IMR-90 (cell line): ENCODE results near the gene COL4A2. TPM values are rescaled to one million over a fixed set of nuclear protein-coding genes. Genes with fewer than 3 reads are reported as not detected.

Experiments used
- ATAC-seq: fragments of 200-7000 bp; cut with Tn5 transposase; 2 replicates; pipeline ENCODE4 v1.9.1; 2020; ENCODE audit warnings: low read depth, mild to moderate bottlenecking, moderate library complexity
- BruUV-seq: library from RNA; stranded (reverse); fragments of 400-500 nt; replicated peaks from 2 replicates; lab custom pipeline; 2021; lab: Mats Ljungman, UMichigan
- CTCF ChIA-PET: fragments of 300-600 bp; formaldehyde crosslinking; extraction: SDS; loops from one replicate; lab custom pipeline; 2021; ENCODE audit warnings: antibody characterized with exemption; lab: Yijun Ruan, JAX
- POLR2A ChIA-PET: fragments of 300-600 bp; sonication (Branson Sonifier 250); formaldehyde crosslinking; loops from one replicate; lab custom pipeline; 2022; ENCODE audit warnings: antibody characterized with exemption; ENCODE audit not compliant: unreplicated experiment; lab: Charles Lee
- DNase-seq: peaks from one replicate; pipeline ENCODE4 v3.0.0; 2013
- H2AFZ ChIP-seq: replicated peaks from 2 replicates; pipeline ENCODE3; 2013; ENCODE audit warnings: low read length, mild to moderate bottlenecking; ENCODE audit not compliant: poor library complexity
- H2AK5ac ChIP-seq: 2 replicates; pipeline ENCODE4 v1.6.1; 2013; ENCODE audit warnings: low read depth, low read length, inconsistent platforms
- H2AK9ac ChIP-seq: replicated peaks from 2 replicates; pipeline ENCODE3; 2013; ENCODE audit warnings: mild to moderate bottlenecking, low read depth, low read length, moderate library complexity; ENCODE audit not compliant: poor library complexity
- H2BK120ac ChIP-seq: 2 replicates; pipeline ENCODE4 v1.6.1; 2013; ENCODE audit warnings: low read depth, low read length, inconsistent platforms
- H2BK15ac ChIP-seq: 3 replicates; pipeline ENCODE4 v1.6.1; 2013; ENCODE audit warnings: low read depth, low read length, inconsistent platforms
- H2BK20ac ChIP-seq: 2 replicates; pipeline ENCODE4 v1.6.1; 2013; ENCODE audit warnings: low read depth, mild to moderate bottlenecking, inconsistent platforms, low read length, moderate library complexity
- H2BK5ac ChIP-seq: 2 replicates; pipeline ENCODE4 v1.6.1; 2013; ENCODE audit warnings: mild to moderate bottlenecking, low read depth, low read length, inconsistent platforms; ENCODE audit not compliant: poor library complexity, severe bottlenecking
- H3K14ac ChIP-seq: replicated peaks from 2 replicates; pipeline ENCODE4 v1.6.1; 2013; ENCODE audit warnings: low read depth, low read length, inconsistent platforms
- H3K18ac ChIP-seq: 2 replicates; pipeline ENCODE4 v1.6.1; 2013; ENCODE audit warnings: low read depth, low read length, control low read depth
- H3K23ac ChIP-seq: 2 replicates; pipeline ENCODE4 v1.6.1; 2013; ENCODE audit warnings: low read depth, low read length, inconsistent platforms
- H3K27ac ChIP-seq: 2 replicates; pipeline ENCODE4 v1.5.1; 2013; ENCODE audit warnings: mild to moderate bottlenecking, control low read depth, low read length; ENCODE audit not compliant: insufficient read depth
- H3K27me3 ChIP-seq: 2 replicates; pipeline ENCODE4 v1.6.1; 2013; ENCODE audit warnings: low read length; ENCODE audit not compliant: control insufficient read depth, insufficient read depth
- H3K36me3 ChIP-seq: 2 replicates; pipeline ENCODE4 v1.6.1; 2013; ENCODE audit warnings: low read length, mixed read lengths; ENCODE audit not compliant: control insufficient read depth, insufficient read depth
- H3K4ac ChIP-seq: 2 replicates; pipeline ENCODE4 v1.6.1; 2013; ENCODE audit warnings: low read depth, low read length, inconsistent platforms
- H3K4me1 ChIP-seq: 2 replicates; pipeline ENCODE4 v1.6.1; 2013; ENCODE audit warnings: low read length, mixed read lengths; ENCODE audit not compliant: control insufficient read depth, insufficient read depth
- H3K4me2 ChIP-seq: 2 replicates; pipeline ENCODE4 v1.6.1; 2013; ENCODE audit warnings: low read depth, mild to moderate bottlenecking, control low read depth, low read length, moderate library complexity
- H3K4me3 ChIP-seq: 2 replicates; pipeline ENCODE4 v1.5.1; 2013; ENCODE audit warnings: low read depth, mild to moderate bottlenecking, control low read depth, low read length, moderate library complexity; ENCODE audit not compliant: insufficient read depth
- H3K56ac ChIP-seq: 2 replicates; pipeline ENCODE4 v1.6.1; 2013; ENCODE audit warnings: low read length, inconsistent platforms; ENCODE audit not compliant: insufficient read depth; ENCODE audit errors: extremely low read depth
- H3K79me1 ChIP-seq, 2 experiments: 2 replicates each; pipeline ENCODE4 v1.6.1; 2013; ENCODE audit warnings: low read length in 2 of 2, inconsistent platforms in 1 of 2, low read depth in 1 of 2
- H3K9ac ChIP-seq: 2 replicates; pipeline ENCODE4 v1.6.1; 2013; ENCODE audit warnings: low read depth, low read length, control low read depth
- H3K9me1 ChIP-seq: 2 replicates; pipeline ENCODE4 v1.6.1; 2013; ENCODE audit warnings: low read length, inconsistent platforms; ENCODE audit not compliant: insufficient read depth
- H3K9me3 ChIP-seq: 2 replicates; pipeline ENCODE4 v1.6.1; 2013; ENCODE audit warnings: low read length; ENCODE audit not compliant: control insufficient read depth, insufficient read depth
- H4K20me1 ChIP-seq: 2 replicates; pipeline ENCODE4 v1.6.1; 2013; ENCODE audit warnings: low read length, inconsistent platforms; ENCODE audit not compliant: insufficient read depth
- H4K5ac ChIP-seq: 2 replicates; pipeline ENCODE4 v1.6.1; 2013; ENCODE audit warnings: mild to moderate bottlenecking, low read depth, low read length, control low read depth
- H4K8ac ChIP-seq, 2 experiments: 2 replicates each; pipeline ENCODE4 v1.6.1; 2013; ENCODE audit warnings: low read depth in 2 of 2, low read length in 2 of 2, control low read depth in 1 of 2, inconsistent platforms in 1 of 2
- H4K91ac ChIP-seq: 2 replicates; pipeline ENCODE4 v1.6.1; 2013; ENCODE audit warnings: low read depth, low read length, inconsistent platforms; ENCODE audit not compliant: insufficient read depth
- BHLHE40 ChIP-seq: fragments of 150-350 bp; IDR thresholded peaks from 2 replicates; pipeline ENCODE4 v1.6.1; 2016; ENCODE audit warnings: mild to moderate bottlenecking, low read depth, low read length
- ELK1 ChIP-seq: fragments of 150-350 bp; IDR thresholded peaks from 2 replicates; pipeline ENCODE4 v1.6.1; 2016; ENCODE audit warnings: low read depth, mild to moderate bottlenecking, low read length, moderate library complexity, borderline replicate concordance
- MAZ ChIP-seq: IDR thresholded peaks from 2 replicates; pipeline ENCODE4 v1.6.1; 2012; ENCODE audit warnings: low read depth, mild to moderate bottlenecking, low read length, improper control_type of control experiment, moderate library complexity, borderline replicate concordance
- MXI1 ChIP-seq: IDR thresholded peaks from 2 replicates; pipeline ENCODE4 v1.6.1; 2012; ENCODE audit warnings: low read depth, mild to moderate bottlenecking, low read length, moderate library complexity, borderline replicate concordance
- POLR2A ChIP-seq: IDR thresholded peaks from 2 replicates; pipeline ENCODE4 v1.6.1; 2012; ENCODE audit warnings: mild to moderate bottlenecking, low read depth, low read length
- RAD21 ChIP-seq: IDR thresholded peaks from 2 replicates; pipeline ENCODE4 v1.6.1; 2012; ENCODE audit warnings: low read length, improper control_type of control experiment
- RFX5 ChIP-seq: IDR thresholded peaks from 2 replicates; pipeline ENCODE4 v1.8.0; 2012; ENCODE audit warnings: low read depth, mild to moderate bottlenecking, low read length, moderate library complexity
- WGBS, 2 experiments: methylation state at CpG; one replicate each; pipeline versions ENCODE4 v1.1.5 to v1.1.7; 2013; ENCODE audit warnings: missing lambda C conversion rate in 2 of 2; ENCODE audit not compliant: insufficient read length in 1 of 2; ENCODE audit errors: extremely low coverage in 2 of 2; 5-methylcytosine and 5-hydroxymethylcytosine counted together
- dilution Hi-C: fragments of 300-500 bp; cut with HindIII; formaldehyde crosslinking; loops from one replicate; pipeline ENCODE4 v1.14.3; 2018; ENCODE audit warnings: low sequenced_read_pairs; ENCODE audit not compliant: unreplicated experiment
- in situ Hi-C: fragments of 300-500 bp; cut with MboI; formaldehyde crosslinking; loops from 3 replicates; pipeline ENCODE4 v1.14.3; 2019; ENCODE audit warnings: low sequenced_read_pairs, inconsistent platforms, mixed read lengths
- intact Hi-C: fragments of 100-400 bp; cut with micrococcal nuclease; formaldehyde crosslinking; loops from 2 replicates; pipeline ENCODE4 v1.10.0; 2022
- polyA plus RNA-seq, 3 experiments: library from polyadenylated mRNA; depleted of rRNA; stranded (reverse); fragments of >200 nt; gene quantifications; 2 replicates each; pipeline ENCODE4 v1.2.3, GENCODE V29; 2012; ENCODE audit warnings: low replicate concordance in 1 of 3
- total RNA-seq: library from RNA; depleted of rRNA; stranded (reverse); fragments of >200 nt; gene quantifications from 2 replicates; pipeline ENCODE4 v1.2.3, GENCODE V29; 2012
- TF ChIP-seq, protein P1 (sequence below): conservative IDR thresholded peaks from 2 replicates; pipeline ENCODE4 v1.5.1; 2012; ENCODE audit warnings: mild to moderate bottlenecking, low read depth, low read length, improper control_type of control experiment
- TF ChIP-seq, protein P2 (sequence below): fragments of 150-350 bp; IDR thresholded peaks from 2 replicates; pipeline ENCODE4 v1.6.1; 2017; ENCODE audit warnings: mild to moderate bottlenecking, antibody characterized with exemption, low read length, low read depth

The COL4A2 gene
- total and polyA plus RNA-seq, 2 of the 4 experiments (the other 2 are of a cell fraction) = 90.7 to 457 TPM

GRCh38 chr13:110326263-110326904 lies 19.3 kb downstream of the COL4A2 start (continued):
- no peak for TF ChIP-seq BHLHE40
- no peak for TF ChIP-seq POLR2A

DNA sequence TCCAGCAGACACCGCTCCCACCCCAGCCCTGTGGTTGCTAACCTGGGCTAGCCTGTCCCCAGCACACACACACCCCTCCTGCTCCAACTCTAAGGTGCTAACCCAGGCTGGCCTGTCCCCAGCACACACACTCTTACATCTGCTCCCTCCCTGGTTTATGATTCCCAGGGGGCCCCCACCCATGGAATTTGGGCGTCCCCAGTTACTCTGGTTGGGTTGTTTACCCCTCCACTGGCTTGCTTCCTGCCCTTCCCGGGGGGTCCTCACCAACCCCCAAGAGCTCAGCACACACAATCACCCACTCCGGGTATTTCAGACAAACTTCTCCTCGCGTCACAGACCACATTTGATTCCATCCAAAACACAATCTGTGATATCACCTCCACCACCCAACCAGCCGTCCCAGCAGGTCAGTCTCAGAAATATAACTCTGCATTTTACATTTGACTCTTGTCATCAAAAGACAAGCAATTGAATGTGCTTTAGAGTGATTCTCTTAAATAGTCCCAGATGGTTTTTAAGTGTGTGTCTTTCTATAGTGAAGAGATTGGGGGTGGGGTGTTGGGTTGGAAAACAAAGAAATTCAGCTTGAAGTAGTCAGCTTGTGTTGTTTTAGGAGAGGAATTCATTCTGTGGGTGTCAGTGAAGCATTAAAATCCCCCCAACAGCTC lies 20.1 kb downstream of the COL4A2 start:
- ATAC-seq (no peak), DNase-seq (no peak)
- Histone ChIP-seq H4K8ac (peak overlapping the region; percentile 16 to 80; a peak in 3 of 4 replicates), H2BK120ac (peak overlapping the region; percentile 72), H2AK9ac (peak overlapping the region; percentile 26), H3K36me3 (peaks cover 12% of the 10 kb centered on the region), H3K27me3 (no peaks in the 10 kb centered on the region), H3K27ac (peak overlapping the region; percentile 56), H3K9me1 (peaks cover 53% of the 10 kb centered on the region), H3K4me3 (no peak overlapping the region), H3K9ac (peak overlapping the region; percentile 31; the same call in 1 of the 2 replicates), H3K18ac (peak overlapping the region; percentile 52), H3K14ac (peak overlapping the region; percentile 80), H2BK20ac (no peak overlapping the region; the same call in 1 of the 2 replicates), H4K5ac (peak overlapping the region; percentile 10), H3K79me1 (peaks cover 33 to 87% of the 10 kb centered on the region in 2 experiments), H3K4me2 (no peak overlapping the region; the same call in 1 of the 2 replicates), H3K4ac (peak overlapping the region; percentile 81), H4K91ac (peak overlapping the region; percentile 53; the same call in 1 of the 2 replicates), H2AK5ac (peak overlapping the region; percentile 91), H2BK5ac (peak overlapping the region; percentile 95), H3K56ac (0 out of 2 replicates have a peak overlapping the region, but pooled peaks have one; percentile 25), H3K23ac (peak overlapping the region; percentile 93), H2BK15ac (peak overlapping the region; percentile 58; the same call in 2 of the 3 replicates), H2AFZ (no peak overlapping the region), H4K20me1 (peaks cover 58% of the 10 kb centered on the region), H3K9me3 (no peaks in the 10 kb centered on the region), H3K4me1 (peaks cover 58% of the 10 kb centered on the region)
- dilution Hi-C loops (no loop called here), intact Hi-C loops (no loop called here), in situ Hi-C loops (no loop called here)
- CTCF ChIA-PET = interaction anchor here (1.5 kb wide), 1 partner anchor 18 kb away, joined by 3 read pairs; no protein-coding TSS in a partner anchor
- 0% methylated on average over 1 of the region's 7 CpGs; no CpG with 5 or more reads in 1 of the 2 experiments for WGBS, 2 experiments
- TF ChIP-seq BHLHE40 (no peak), POLR2A (peak; percentile 16; the same call in 1 of the 2 replicates), RAD21 (no peak), MXI1 (no peak), ELK1 (no peak), RFX5 (no peak), MAZ (peak; percentile 100)
- TF ChIP-seq, protein P1, sequence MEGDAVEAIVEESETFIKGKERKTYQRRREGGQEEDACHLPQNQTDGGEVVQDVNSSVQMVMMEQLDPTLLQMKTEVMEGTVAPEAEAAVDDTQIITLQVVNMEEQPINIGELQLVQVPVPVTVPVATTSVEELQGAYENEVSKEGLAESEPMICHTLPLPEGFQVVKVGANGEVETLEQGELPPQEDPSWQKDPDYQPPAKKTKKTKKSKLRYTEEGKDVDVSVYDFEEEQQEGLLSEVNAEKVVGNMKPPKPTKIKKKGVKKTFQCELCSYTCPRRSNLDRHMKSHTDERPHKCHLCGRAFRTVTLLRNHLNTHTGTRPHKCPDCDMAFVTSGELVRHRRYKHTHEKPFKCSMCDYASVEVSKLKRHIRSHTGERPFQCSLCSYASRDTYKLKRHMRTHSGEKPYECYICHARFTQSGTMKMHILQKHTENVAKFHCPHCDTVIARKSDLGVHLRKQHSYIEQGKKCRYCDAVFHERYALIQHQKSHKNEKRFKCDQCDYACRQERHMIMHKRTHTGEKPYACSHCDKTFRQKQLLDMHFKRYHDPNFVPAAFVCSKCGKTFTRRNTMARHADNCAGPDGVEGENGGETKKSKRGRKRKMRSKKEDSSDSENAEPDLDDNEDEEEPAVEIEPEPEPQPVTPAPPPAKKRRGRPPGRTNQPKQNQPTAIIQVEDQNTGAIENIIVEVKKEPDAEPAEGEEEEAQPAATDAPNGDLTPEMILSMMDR = no peak
- TF ChIP-seq, protein P2, sequence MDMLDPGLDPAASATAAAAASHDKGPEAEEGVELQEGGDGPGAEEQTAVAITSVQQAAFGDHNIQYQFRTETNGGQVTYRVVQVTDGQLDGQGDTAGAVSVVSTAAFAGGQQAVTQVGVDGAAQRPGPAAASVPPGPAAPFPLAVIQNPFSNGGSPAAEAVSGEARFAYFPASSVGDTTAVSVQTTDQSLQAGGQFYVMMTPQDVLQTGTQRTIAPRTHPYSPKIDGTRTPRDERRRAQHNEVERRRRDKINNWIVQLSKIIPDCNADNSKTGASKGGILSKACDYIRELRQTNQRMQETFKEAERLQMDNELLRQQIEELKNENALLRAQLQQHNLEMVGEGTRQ = no peak
- no TSS peak for BruUV-seq
- POLR2A ChIA-PET = interaction anchor here (0.5 kb wide), 1 partner anchor 20 kb away, joined by 3 read pairs; the partner anchor contains the start of genes COL4A1 and COL4A2
